GM13977 (cell line): ENCODE measurements around the gene FBXO31.

Experiments used
- DNase-seq: peaks from one replicate; pipeline ENCODE4 v3.0.0; 2012; ENCODE audit warnings: low spot score
- CTCF ChIP-seq: IDR thresholded peaks from 2 replicates; pipeline ENCODE4 v1.5.1; 2012; ENCODE audit warnings: mild to moderate bottlenecking, control low read depth; ENCODE audit not compliant: insufficient read depth; ENCODE audit errors: extremely low read depth, missing control alignments
- in situ Hi-C: fragments of 300-500 bp; cut with MboI; formaldehyde crosslinking; loops from one replicate; pipeline ENCODE4 v1.12.0; 2022; ENCODE audit warnings: low sequenced_read_pairs, low pct_unique_long_range_greater_than_20kb, mixed read lengths, inconsistent platforms; ENCODE audit not compliant: unreplicated experiment

The FBXO31 gene

GRCh38 chr16:87316923-87317749, 66.4 kb downstream of the FBXO31 start, which contains the start of gene C16orf95:
C16orf95 (minus strand) TSS chr16:87317392; CDS start chr16:87317242, 150 bp downstream.
- in situ Hi-C loops: no loop called here
- DNase-seq: peak; percentile 99
- TF ChIP-seq CTCF: peak; percentile 66

- DNase-seq: no peak
- TF ChIP-seq CTCF: no peak
- in situ Hi-C loops: no loop called here
These were observed 67.1 kb downstream of the FBXO31 start for GRCh38 chr16:87316450-87316922.

GRCh38 chr16:87314990-87315420, 68.6 kb downstream of the FBXO31 start:
- DNase-seq: no peak
- in situ Hi-C loops: no loop called here
- TF ChIP-seq CTCF: no peak

GRCh38 chr16:87312008-87312407, 71.6 kb downstream of the FBXO31 start:
- no peak for DNase-seq
- no peak for TF ChIP-seq CTCF
- in situ Hi-C loops: no loop called here

GRCh38 chr16:87311387-87311786, 72.2 kb downstream of the FBXO31 start:
- TF ChIP-seq CTCF: no peak
- in situ Hi-C loops: no loop called here
- no peak for DNase-seq

- no peak for DNase-seq
- no peak for TF ChIP-seq CTCF
- in situ Hi-C loops: no loop called here
These were observed 73.0 kb downstream of the FBXO31 start for GRCh38 chr16:87310610-87311009.
